Measurements from ENCODE around the gene LACRT. TPM values are rescaled to one million over a fixed set of nuclear protein-coding genes. Genes with fewer than 3 reads are reported as not detected.

Gene LACRT
- total RNA-seq, 2 donors from 2014 or later = not detected

DNA sequence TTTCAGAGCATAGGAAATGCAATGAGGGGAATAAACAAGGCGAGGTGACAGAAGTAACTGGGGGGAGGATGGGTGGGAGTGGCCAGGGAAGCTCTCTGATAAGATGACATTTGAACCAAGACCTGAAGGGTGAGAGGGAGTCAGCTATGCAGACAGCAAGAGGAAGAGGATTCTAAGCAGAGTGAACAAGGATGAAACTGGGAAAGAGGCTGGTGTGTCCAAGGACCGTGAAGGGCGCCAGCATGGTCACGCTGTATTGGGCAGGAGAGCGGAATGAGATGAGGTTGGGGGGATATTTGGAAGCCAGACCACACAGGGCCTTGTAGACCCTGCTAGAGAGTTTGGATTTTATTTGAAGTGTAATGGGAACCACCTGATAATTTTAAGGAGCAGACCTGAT, 35.7 kb downstream of the LACRT start:
- Histone ChIP-seq H3K4me3 (no peak overlapping the region), H3K36me3 (replicated peaks in 1 of 2; ENCODE audit: insufficient read depth in 1 of 2, low read depth in 2 of 2) (no peaks in the 10 kb centered on the region), H3K27me3 (no peaks in the 10 kb centered on the region), H3K4me1 (peaks cover 5% of the 10 kb centered on the region), H3K27ac (no peak overlapping the region), H3K9me3 (no peaks in the 10 kb centered on the region)
- WGBS, 2 donors = 84 to 86% methylated on average over 5 of the region's 5 CpGs
- no peak for ATAC-seq
- intact Hi-C loops (cut with DNase I) = no loop called here
- no peak for TF ChIP-seq POLR2A (IDR thresholded peaks at IDR 0.05)
- TF ChIP-seq, protein P1, sequence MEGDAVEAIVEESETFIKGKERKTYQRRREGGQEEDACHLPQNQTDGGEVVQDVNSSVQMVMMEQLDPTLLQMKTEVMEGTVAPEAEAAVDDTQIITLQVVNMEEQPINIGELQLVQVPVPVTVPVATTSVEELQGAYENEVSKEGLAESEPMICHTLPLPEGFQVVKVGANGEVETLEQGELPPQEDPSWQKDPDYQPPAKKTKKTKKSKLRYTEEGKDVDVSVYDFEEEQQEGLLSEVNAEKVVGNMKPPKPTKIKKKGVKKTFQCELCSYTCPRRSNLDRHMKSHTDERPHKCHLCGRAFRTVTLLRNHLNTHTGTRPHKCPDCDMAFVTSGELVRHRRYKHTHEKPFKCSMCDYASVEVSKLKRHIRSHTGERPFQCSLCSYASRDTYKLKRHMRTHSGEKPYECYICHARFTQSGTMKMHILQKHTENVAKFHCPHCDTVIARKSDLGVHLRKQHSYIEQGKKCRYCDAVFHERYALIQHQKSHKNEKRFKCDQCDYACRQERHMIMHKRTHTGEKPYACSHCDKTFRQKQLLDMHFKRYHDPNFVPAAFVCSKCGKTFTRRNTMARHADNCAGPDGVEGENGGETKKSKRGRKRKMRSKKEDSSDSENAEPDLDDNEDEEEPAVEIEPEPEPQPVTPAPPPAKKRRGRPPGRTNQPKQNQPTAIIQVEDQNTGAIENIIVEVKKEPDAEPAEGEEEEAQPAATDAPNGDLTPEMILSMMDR (IDR thresholded peaks at IDR 0.05) = no peak
- DNase-seq = no peak

DNA sequence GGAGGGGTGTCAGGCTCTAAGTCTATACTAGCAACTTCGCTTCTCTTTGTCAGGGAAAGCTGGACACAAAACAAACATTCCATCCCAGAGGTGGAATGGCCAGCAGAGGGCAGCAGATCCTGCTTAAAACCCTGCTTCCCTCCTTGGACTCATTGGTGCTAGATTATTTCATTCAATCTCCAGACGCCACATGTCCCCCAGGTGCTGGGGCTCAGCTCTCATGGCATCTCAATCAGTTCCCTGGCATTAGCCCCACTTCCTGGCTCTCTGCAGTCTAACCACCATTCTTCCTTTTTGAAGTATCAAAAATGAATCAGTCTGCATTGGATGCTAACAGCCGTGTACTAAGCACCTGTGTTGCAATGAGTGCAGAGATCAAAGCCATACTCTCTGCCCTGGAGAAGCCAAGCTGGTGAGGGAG, 38.2 kb downstream of the LACRT start:
- 8 to 14% methylated on average over 3 of the region's 3 CpGs for WGBS, 2 donors
- Histone ChIP-seq H3K36me3 (replicated peaks in 1 of 2; ENCODE audit: insufficient read depth in 1 of 2, low read depth in 2 of 2) (no peaks in the 10 kb centered on the region), H3K4me3 (no peak overlapping the region), H3K9me3 (no peaks in the 10 kb centered on the region), H3K27ac (no peak overlapping the region), H3K4me1 (peaks cover 5% of the 10 kb centered on the region), H3K27me3 (no peaks in the 10 kb centered on the region)
- TF ChIP-seq POLR2A (IDR thresholded peaks at IDR 0.05) = no peak
- TF ChIP-seq, protein P1 (IDR thresholded peaks at IDR 0.05) = peak; percentile 68 to 90 (median 74)
- intact Hi-C loops (cut with DNase I) = no loop called here
- ATAC-seq (peak; percentile 77), DNase-seq (peak; percentile 71 to 83 (median 74))

DNA sequence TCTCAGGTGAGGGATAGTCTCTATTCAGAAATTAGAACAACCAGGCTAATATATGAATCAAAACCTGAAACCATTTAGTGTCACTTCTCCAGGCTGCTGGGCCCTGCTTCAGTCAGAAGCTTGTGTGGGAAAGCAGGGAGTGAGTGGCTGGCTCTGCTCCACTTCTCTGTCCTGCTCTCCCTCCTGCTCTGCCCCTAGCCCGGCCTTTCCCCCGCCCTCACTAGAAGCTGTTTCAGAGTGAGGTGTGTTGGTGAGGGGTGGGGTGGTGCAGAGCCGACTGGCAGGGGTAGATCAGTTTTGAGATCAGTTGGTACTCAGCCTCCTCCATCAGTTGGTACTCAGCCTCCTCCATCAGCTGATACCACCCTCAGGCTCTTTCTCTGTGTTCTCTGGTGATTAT, 39.2 kb downstream of the LACRT start:
- no peaks in the 10 kb centered on the region for H3K36me3 ChIP-seq (replicated peaks in 1 of 2; ENCODE audit: insufficient read depth in 1 of 2, low read depth in 2 of 2)
- WGBS, 2 donors = 77 to 90% methylated on average over 3 of the region's 3 CpGs
- intact Hi-C loops (cut with DNase I) = no loop called here
- H3K9me3 ChIP-seq = no peaks in the 10 kb centered on the region
- no peak overlapping the region for H3K27ac ChIP-seq
- no peak overlapping the region for H3K4me3 ChIP-seq
- TF ChIP-seq POLR2A (IDR thresholded peaks at IDR 0.05) = no peak
- TF ChIP-seq, protein P1 (IDR thresholded peaks at IDR 0.05) = no peak
- H3K4me1 ChIP-seq = peaks cover 5% of the 10 kb centered on the region
- DNase-seq (no peak), ATAC-seq (no peak)
- no peaks in the 10 kb centered on the region for H3K27me3 ChIP-seq

DNA sequence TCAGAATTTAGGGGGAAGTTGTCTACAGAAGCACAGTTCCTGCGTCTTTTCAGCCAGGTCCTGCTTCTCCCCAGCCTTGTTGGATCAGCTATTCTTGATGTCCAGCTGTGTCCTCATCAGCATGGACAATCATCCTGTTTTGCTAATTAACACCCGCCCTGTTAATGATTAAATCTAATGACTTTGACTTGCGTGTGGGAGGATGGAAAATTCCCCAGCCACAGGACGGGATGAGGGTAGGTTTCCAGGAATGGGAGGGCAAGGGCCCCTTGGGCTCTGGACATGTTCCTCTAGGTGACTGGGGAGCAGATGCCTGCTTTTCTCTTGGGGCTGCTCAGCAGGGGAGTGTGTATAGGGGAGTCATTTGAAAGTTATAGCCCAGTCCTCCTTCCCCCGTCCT, 41.0 kb downstream of the LACRT start:
- no peaks in the 10 kb centered on the region for H3K9me3 ChIP-seq
- H3K4me1 ChIP-seq = peaks cover 9% of the 10 kb centered on the region
- DNase-seq (peak in 1 of 4 donors; percentile 20), ATAC-seq (no peak)
- no peak overlapping the region for H3K4me3 ChIP-seq
- no peaks in the 10 kb centered on the region for H3K27me3 ChIP-seq
- 37 to 43% methylated on average over 5 of the region's 5 CpGs for WGBS, 2 donors
- no peak overlapping the region for H3K27ac ChIP-seq
- TF ChIP-seq, protein P1 (IDR thresholded peaks at IDR 0.05) = no peak
- TF ChIP-seq POLR2A (IDR thresholded peaks at IDR 0.05) = no peak
- no peaks in the 10 kb centered on the region for H3K36me3 ChIP-seq (replicated peaks in 1 of 2; ENCODE audit: insufficient read depth in 1 of 2, low read depth in 2 of 2)
- intact Hi-C loops (cut with DNase I) = no loop called here

DNA sequence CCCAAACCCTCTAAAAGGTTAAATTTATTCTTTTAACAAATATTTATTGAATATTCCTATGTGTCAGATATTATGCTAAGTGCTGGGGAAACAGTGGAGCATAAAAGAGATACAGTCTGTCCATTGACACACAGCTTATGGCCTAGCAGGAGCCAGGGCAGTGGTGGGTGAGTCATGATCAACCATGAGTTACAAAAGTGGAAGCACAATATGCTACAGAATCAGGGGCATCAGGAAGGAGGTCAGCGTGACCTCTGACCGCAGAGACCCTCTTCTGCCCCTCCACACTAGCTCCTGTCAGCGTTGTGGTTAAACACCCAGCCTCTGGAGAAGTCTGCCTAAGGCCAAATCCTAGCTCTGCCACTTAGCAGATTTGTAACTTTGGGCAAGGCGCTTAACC, 41.6 kb downstream of the LACRT start:
- Histone ChIP-seq H3K36me3 (replicated peaks in 1 of 2; ENCODE audit: insufficient read depth in 1 of 2, low read depth in 2 of 2) (no peaks in the 10 kb centered on the region), H3K27ac (no peak overlapping the region), H3K4me3 (no peak overlapping the region), H3K4me1 (peaks cover 12% of the 10 kb centered on the region), H3K9me3 (no peaks in the 10 kb centered on the region), H3K27me3 (no peaks in the 10 kb centered on the region)
- intact Hi-C loops (cut with DNase I) = no loop called here
- ATAC-seq = no peak
- 67 to 84% methylated on average over 4 of the region's 4 CpGs for WGBS, 2 donors
- TF ChIP-seq, protein P1 (IDR thresholded peaks at IDR 0.05) = no peak
- no peak for DNase-seq

Measured in body of pancreas (tissue), 4 donors.